Activated CD4-positive, alpha-beta memory T cell treated with anti-CD3 and anti-CD28 coated beads for 36 hours (primary cell): ENCODE results near the gene BCL2. TPM values are rescaled to one million over a fixed set of nuclear protein-coding genes. Genes with fewer than 3 reads are reported as not detected.

Source experiments
- CTCF ChIA-PET: fragments of 350-600 bp; sonication (Branson Sonifier 250); formaldehyde crosslinking; loops from one replicate; lab custom pipeline; 2021; ENCODE audit warnings: antibody characterized with exemption, inconsistent platforms; lab: Charles Lee
- POLR2A ChIA-PET: fragments of 350-600 bp; sonication (Branson Sonifier 250); formaldehyde crosslinking; loops from one replicate; lab custom pipeline; 2021; ENCODE audit warnings: antibody characterized with exemption; lab: Charles Lee
- DNase-seq: peaks from one replicate; pipeline ENCODE4 v3.0.0-alpha.2; 2020
- H3K27ac Mint-ChIP-seq: one replicate; pipeline ENCODE4 v1.8.0; 2021; ENCODE audit warnings: mixed read lengths
- H3K27me3 Mint-ChIP-seq: one replicate; pipeline ENCODE4 v1.8.0; 2021; ENCODE audit warnings: mixed read lengths
- H3K36me3 Mint-ChIP-seq: one replicate; pipeline ENCODE4 v1.8.0; 2021; ENCODE audit warnings: mixed read lengths
- H3K4me1 Mint-ChIP-seq: one replicate; pipeline ENCODE4 v1.8.0; 2021; ENCODE audit warnings: low read depth, mixed read lengths
- H3K4me3 Mint-ChIP-seq: one replicate; pipeline ENCODE4 v1.8.0; 2021; ENCODE audit warnings: mild to moderate bottlenecking, mixed read lengths
- H3K9me3 Mint-ChIP-seq: one replicate; pipeline ENCODE4 v1.8.0; 2021; ENCODE audit warnings: mixed read lengths
- intact Hi-C: fragments of 100-400 bp; cut with micrococcal nuclease; formaldehyde crosslinking; loops from one replicate; pipeline ENCODE4 v1.15.1; 2023
- total RNA-seq, 2 experiments: library from RNA; stranded (reverse); gene quantifications; one replicate each; pipeline ENCODE4 v1.2.3, GENCODE V29; 2021

The BCL2 gene
- total RNA-seq, 2 experiments from 2014 or later, result 66.9 to 67.9 TPM

GRCh38 chr18:63284173-63284799 lies 35.3 kb downstream of the BCL2 start:
- Mint-ChIP-seq H3K4me3 (no peak overlapping the region), H3K4me1 (peaks cover 51% of the 10 kb centered on the region), H3K36me3 (peaks cover 29% of the 10 kb centered on the region), H3K9me3 (no peaks in the 10 kb centered on the region), H3K27ac (no peak overlapping the region), H3K27me3 (no peaks in the 10 kb centered on the region)
- CTCF ChIA-PET, result no interaction called here
- DNase-seq, result no peak
- intact Hi-C loops, result no loop called here
- POLR2A ChIA-PET, result no interaction called here

- ChIA-PET CTCF (no interaction called here), POLR2A (no interaction called here)
- no peak overlapping the region for H3K27ac Mint-ChIP-seq
- H3K4me1 Mint-ChIP-seq, result peaks cover 58% of the 10 kb centered on the region
- H3K36me3 Mint-ChIP-seq, result peaks cover 36% of the 10 kb centered on the region
- DNase-seq, result no peak
- intact Hi-C loops, result no loop called here
- H3K9me3 Mint-ChIP-seq, result no peaks in the 10 kb centered on the region
- no peak overlapping the region for H3K4me3 Mint-ChIP-seq
- H3K27me3 Mint-ChIP-seq, result no peaks in the 10 kb centered on the region
Observed at GRCh38 chr18:63283305-63284094, 36.1 kb downstream of the BCL2 start.

GRCh38 chr18:63282793-63283192 lies 36.8 kb downstream of the BCL2 start:
- ChIA-PET CTCF (no interaction called here), POLR2A (no interaction called here)
- Mint-ChIP-seq H3K27me3 (no peaks in the 10 kb centered on the region), H3K27ac (no peak overlapping the region), H3K4me3 (no peak overlapping the region), H3K9me3 (no peaks in the 10 kb centered on the region), H3K36me3 (peaks cover 43% of the 10 kb centered on the region), H3K4me1 (peaks cover 65% of the 10 kb centered on the region)
- intact Hi-C loops, result no loop called here
- no peak for DNase-seq

- intact Hi-C loops, result no loop called here
- H3K27ac Mint-ChIP-seq, result peak overlapping the region; percentile 28
Observed at GRCh38 chr18:63273222-63273927, 46.2 kb downstream of the BCL2 start.

GRCh38 chr18:63272638-63273037 lies 46.9 kb downstream of the BCL2 start:
- peaks cover 22% of the 10 kb centered on the region for H3K36me3 Mint-ChIP-seq
- H3K27ac Mint-ChIP-seq, result no peak overlapping the region
- no peak for DNase-seq
- peaks cover 74% of the 10 kb centered on the region for H3K4me1 Mint-ChIP-seq
- H3K27me3 Mint-ChIP-seq, result no peaks in the 10 kb centered on the region
- CTCF ChIA-PET, result interaction anchor here (1.0 kb wide), 1 partner anchor 251 kb away, joined by 4 read pairs; no protein-coding TSS in a partner anchor
- no peak overlapping the region for H3K4me3 Mint-ChIP-seq
- POLR2A ChIA-PET, result no interaction called here
- intact Hi-C loops, result no loop called here
- no peaks in the 10 kb centered on the region for H3K9me3 Mint-ChIP-seq

More at GRCh38 chr18:63273222-63273927, 46.2 kb downstream of the BCL2 start:
- Mint-ChIP-seq H3K27me3 (no peaks in the 10 kb centered on the region), H3K9me3 (no peaks in the 10 kb centered on the region), H3K36me3 (peaks cover 29% of the 10 kb centered on the region), H3K4me3 (no peak overlapping the region), H3K4me1 (peaks cover 74% of the 10 kb centered on the region)
- DNase-seq, result no peak
- ChIA-PET CTCF (interaction anchor here (0.6 to 1.0 kb wide), 2 partner anchors 252 to 847 kb away, joined by 3 to 4 read pairs; no protein-coding TSS in a partner anchor), POLR2A (interaction anchor here (0.6 kb wide), 1 partner anchor 14 kb away, joined by 3 read pairs; no protein-coding TSS in a partner anchor)

- DNase-seq, result no peak
- Mint-ChIP-seq H3K4me1 (peaks cover 75% of the 10 kb centered on the region), H3K9me3 (no peaks in the 10 kb centered on the region), H3K27me3 (no peaks in the 10 kb centered on the region), H3K27ac (no peak overlapping the region), H3K36me3 (peaks cover 26% of the 10 kb centered on the region), H3K4me3 (no peak overlapping the region)
- POLR2A ChIA-PET, result interaction anchor here (0.6 kb wide), 1 partner anchor 172 kb away, joined by 4 read pairs; no protein-coding TSS in a partner anchor
- intact Hi-C loops, result no loop called here
- CTCF ChIA-PET, result interaction anchor here (0.8 kb wide), 1 partner anchor 140 kb away, joined by 3 read pairs; no protein-coding TSS in a partner anchor
Observed at GRCh38 chr18:63271881-63272299, 47.7 kb downstream of the BCL2 start.

GRCh38 chr18:63271148-63271547 lies 48.4 kb downstream of the BCL2 start:
- no peaks in the 10 kb centered on the region for H3K9me3 Mint-ChIP-seq
- POLR2A ChIA-PET, result no interaction called here
- H3K36me3 Mint-ChIP-seq, result peaks cover 25% of the 10 kb centered on the region
- H3K4me1 Mint-ChIP-seq, result peaks cover 75% of the 10 kb centered on the region
- no peak overlapping the region for H3K4me3 Mint-ChIP-seq
- H3K27ac Mint-ChIP-seq, result no peak overlapping the region
- CTCF ChIA-PET, result interaction anchor here (0.8 kb wide), 1 partner anchor 139 kb away, joined by 3 read pairs; no protein-coding TSS in a partner anchor
- H3K27me3 Mint-ChIP-seq, result no peaks in the 10 kb centered on the region
- no peak for DNase-seq
- intact Hi-C loops, result no loop called here

GRCh38 chr18:63267975-63268721 lies 51.4 kb downstream of the BCL2 start:
- DNase-seq, result no peak
- ChIA-PET CTCF (interaction anchor here (0.9 to 2.8 kb wide), 3 partner anchors 43 to 49 kb away, joined by 3 to 14 read pairs (median 3); no protein-coding TSS in a partner anchor), POLR2A (interaction anchor here (1.0 to 1.3 kb wide), 2 partner anchors 30 to 50 kb away, joined by 3 read pairs; no protein-coding TSS in a partner anchor)
- H3K27ac Mint-ChIP-seq, result peak overlapping the region; percentile 70
- peak overlapping the region; percentile 2 for H3K4me3 Mint-ChIP-seq
- intact Hi-C loops, result loop anchor here (1.0 to 2.0 kb wide), 2 partner anchors 14 to 33 kb away; no protein-coding TSS in a partner anchor
- peaks cover 68% of the 10 kb centered on the region for H3K4me1 Mint-ChIP-seq
- H3K27me3 Mint-ChIP-seq, result no peaks in the 10 kb centered on the region
- H3K9me3 Mint-ChIP-seq, result no peaks in the 10 kb centered on the region
- peaks cover 12% of the 10 kb centered on the region for H3K36me3 Mint-ChIP-seq

GRCh38 chr18:63266888-63267790 lies 52.4 kb downstream of the BCL2 start:
- Mint-ChIP-seq H3K4me1 (peaks cover 66% of the 10 kb centered on the region), H3K27me3 (no peaks in the 10 kb centered on the region), H3K4me3 (no peak overlapping the region), H3K9me3 (no peaks in the 10 kb centered on the region), H3K27ac (peak overlapping the region; percentile 41), H3K36me3 (peaks cover 15% of the 10 kb centered on the region)
- ChIA-PET POLR2A (no interaction called here), CTCF (interaction anchor here (0.7 to 2.8 kb wide), 5 partner anchors 42 to 138 kb away, joined by 3 to 14 read pairs (median 3); no protein-coding TSS in a partner anchor)
- intact Hi-C loops, result no loop called here
- DNase-seq, result no peak

- Mint-ChIP-seq H3K4me1 (peaks cover 66% of the 10 kb centered on the region), H3K9me3 (no peaks in the 10 kb centered on the region), H3K27ac (no peak overlapping the region), H3K36me3 (peaks cover 18% of the 10 kb centered on the region), H3K4me3 (no peak overlapping the region), H3K27me3 (no peaks in the 10 kb centered on the region)
- CTCF ChIA-PET, result interaction anchor here (0.9 to 1.4 kb wide), 2 partner anchors 53 to 134 kb away, joined by 3 to 6 read pairs; no protein-coding TSS in a partner anchor
- no peak for DNase-seq
- POLR2A ChIA-PET, result no interaction called here
- intact Hi-C loops, result no loop called here
Observed at GRCh38 chr18:63265326-63265725, 54.2 kb downstream of the BCL2 start.
